HG02973 (cell line): Measurements from ENCODE around the gene TLCD1.

Experiments
- ATAC-seq: cut with Tn5 transposase; IDR thresholded peaks from one replicate; pipeline ENCODE4 v1.9.1; 2021; ENCODE audit warnings: moderate library complexity; ENCODE audit not compliant: unreplicated experiment

TLCD1 gene

DNA sequence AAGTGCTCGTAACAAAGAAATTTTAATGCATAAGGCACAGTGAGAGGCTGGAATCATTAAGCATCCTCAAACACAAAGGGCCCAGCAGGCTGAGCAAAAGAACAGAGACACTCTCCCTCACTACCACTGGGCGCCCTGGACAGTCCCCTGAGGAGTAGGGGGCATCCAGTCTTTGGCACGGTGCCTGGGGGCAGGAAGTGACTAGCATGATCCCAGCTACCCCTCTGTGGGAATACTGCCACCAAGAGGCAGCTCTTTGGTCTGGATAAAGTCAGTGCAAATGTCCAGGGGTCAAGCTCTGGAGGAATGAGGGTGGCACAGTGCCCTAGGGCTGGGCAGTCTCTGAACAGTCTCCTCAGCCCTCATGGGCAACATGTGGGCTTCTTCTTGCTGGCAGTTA lies 11.8 kb downstream of the TLCD1 start:
- ATAC-seq, result no peak

DNA sequence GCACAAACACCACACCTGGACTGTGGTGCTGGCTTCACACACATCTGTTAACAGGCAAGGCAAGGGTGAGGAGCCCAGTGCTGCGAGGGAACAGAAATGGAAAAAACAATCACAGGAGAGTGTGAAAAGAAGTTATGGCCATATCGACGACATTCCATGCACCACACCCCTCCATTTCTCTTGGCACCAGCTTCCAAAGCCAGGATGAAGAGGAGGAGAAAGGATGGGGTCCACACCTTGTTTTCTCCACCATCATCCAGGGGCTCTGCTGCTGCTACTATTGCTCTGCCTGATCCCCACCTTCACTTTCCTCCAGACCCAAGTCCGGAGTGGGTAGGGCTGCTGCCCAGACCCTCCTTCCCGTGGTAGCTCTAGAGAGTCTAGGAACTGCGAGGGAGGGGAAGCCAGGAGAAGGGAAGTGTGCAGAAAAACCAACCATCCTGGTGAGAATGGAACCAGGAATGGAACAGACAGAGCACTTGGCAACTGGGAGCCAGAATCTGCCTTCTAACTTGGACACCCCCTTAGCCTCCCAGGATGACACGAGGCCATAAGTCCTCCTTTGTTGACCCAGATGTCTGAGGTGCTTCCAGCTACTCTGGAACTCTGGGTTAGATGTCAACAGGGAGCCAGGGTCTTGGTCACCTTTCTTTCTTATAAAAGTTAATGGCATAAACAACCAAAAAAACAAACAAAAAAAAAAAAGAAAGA lies 13.2 kb downstream of the TLCD1 start:
- ATAC-seq, result no peak

GRCh38 chr17:28712032-28712704 lies 13.9 kb downstream of the TLCD1 start:
- ATAC-seq, result peak; percentile 34

- ATAC-seq, result peak; percentile 23
Observed at GRCh38 chr17:28711723-28712031, 14.4 kb downstream of the TLCD1 start, which contains the start of gene PROCA1. TSS of gene PROCA1 (minus strand) at chr17:28711888. CDS start at chr17:28711660, 228 bp downstream.

DNA sequence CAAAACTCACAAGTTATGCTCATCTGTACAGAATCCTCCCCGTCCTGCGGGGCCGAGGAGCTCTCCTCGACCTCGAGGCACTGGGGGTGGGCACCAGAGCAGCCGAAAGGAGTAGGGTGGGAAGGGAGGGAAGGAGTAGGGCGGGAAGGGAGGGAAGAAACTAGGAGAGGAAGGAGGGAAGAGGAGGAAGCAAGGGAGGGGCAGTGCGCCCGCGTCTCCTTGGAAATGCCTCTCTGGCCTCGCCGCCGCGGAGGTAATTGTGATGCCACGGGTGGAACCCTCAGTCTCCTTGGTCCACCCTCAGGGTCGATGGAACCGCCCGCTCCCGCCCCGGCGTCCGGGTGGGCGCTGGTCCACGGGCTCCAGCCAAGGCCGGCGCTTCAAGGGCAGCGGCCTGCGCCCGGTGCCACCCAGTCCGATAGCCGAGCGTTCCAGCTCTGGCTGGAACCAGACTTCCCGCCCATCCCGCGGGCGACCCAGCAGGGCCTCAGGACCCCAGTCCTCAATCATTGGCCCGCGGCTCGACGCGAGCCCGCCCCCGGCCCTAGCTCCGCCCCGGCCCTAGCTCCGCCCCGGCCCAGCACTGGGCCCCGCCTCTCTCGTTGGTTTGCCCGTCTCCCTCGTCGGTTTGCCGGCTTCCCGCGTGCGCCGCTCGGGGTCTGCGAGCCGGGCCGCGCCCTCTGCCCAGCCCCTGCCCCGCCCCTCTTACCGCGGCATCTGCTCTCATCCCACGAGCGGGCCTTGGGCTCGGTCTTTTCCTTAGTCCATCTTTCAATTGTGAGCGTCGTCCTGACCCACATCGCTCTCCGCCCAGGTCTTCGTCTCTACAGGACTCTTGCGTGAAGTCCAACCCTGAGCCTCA lies 14.9 kb downstream of the TLCD1 start:
- peak; percentile 52 for ATAC-seq

DNA sequence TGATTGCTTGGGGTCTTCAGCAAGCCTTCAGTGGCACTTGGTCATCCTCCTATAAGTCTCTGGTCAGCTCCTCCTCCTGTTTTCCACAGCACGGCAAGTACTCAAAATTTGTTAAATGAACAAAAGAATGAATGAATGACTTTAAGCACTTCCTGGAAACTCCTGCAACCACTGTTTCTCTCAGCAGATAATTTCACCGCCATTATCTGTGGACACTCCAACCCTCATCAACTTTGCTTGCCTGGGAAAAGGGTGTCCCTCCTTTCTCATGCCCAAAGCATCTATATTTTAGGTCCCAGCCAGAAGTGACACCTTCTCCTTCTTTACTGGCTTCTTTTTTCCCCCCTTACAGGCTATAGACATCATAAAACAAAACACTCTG lies 18.7 kb downstream of the TLCD1 start:
- ATAC-seq, result no peak

DNA sequence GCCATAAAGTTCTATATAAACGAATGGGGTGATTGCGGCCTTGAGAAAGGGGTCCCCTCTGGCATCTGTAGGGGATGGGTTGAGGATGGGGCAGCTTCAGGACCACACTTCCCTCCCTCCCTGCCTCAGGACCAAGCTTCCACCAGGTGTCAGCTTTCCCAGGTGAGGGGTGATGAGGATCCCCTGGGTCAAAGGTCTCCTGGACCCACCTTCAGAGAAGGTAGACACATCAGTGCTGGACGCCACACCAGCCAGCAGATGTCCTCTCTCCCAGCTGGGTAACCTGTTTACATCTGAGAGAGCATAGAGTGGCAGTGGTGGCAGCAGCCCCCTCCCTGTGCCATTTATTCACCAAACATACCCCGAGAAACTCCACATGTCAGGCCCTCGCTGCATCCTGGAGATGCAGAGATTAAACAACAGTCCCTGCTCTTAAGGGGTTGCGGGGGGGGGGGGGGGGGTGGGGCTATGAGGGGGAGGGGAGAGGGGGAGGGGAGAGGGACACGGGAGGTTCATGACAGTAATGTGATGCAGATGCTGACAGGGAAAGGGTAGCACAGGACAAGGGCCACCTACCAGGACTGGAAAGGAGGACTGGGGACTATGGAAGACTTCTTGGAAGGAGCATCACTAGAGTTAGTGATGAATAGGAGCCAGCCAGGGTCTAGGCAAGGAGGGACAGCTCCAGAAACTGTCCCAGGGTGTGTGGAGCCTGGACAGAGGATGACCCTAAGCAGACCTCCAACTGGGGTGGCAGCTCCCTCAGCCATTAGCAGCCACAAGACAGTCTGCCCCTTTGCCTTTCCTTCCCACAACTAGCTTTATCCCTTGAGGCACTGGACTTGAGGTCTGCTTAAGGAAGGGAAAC lies 19.3 kb downstream of the TLCD1 start:
- no peak for ATAC-seq

DNA sequence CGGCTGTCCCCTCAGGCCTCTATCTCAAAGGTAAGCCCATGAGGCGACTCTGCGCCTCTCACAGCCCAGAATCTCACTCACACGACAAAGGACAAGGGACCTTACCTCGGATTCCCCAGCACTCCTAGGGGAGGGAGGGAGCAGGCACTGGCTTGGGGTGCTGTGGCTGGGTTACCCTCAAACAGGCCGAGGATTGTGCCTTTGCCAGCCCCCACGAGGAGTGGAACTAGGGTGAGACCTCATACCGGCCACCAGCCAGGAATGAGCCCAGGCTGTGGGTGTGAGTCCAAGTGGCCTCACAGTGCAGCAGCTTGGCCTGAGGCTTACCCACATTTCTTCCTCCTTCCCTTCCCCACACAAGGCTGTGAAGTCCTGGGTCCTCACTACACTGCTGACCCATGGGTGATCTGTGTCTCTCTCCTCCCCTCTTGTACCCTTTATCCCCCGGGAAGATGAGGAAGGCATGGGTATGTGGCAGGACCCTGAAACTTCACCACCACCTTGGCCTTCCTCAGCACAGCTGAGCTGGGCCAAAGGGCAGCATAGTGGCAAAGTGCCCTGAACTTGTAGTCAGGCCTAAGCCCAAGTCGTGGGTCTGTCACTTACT lies 20.2 kb downstream of the TLCD1 start:
- ATAC-seq, result no peak

GRCh38 chr17:28705074-28705659 lies 20.9 kb downstream of the TLCD1 start:
- ATAC-seq, result no peak

DNA sequence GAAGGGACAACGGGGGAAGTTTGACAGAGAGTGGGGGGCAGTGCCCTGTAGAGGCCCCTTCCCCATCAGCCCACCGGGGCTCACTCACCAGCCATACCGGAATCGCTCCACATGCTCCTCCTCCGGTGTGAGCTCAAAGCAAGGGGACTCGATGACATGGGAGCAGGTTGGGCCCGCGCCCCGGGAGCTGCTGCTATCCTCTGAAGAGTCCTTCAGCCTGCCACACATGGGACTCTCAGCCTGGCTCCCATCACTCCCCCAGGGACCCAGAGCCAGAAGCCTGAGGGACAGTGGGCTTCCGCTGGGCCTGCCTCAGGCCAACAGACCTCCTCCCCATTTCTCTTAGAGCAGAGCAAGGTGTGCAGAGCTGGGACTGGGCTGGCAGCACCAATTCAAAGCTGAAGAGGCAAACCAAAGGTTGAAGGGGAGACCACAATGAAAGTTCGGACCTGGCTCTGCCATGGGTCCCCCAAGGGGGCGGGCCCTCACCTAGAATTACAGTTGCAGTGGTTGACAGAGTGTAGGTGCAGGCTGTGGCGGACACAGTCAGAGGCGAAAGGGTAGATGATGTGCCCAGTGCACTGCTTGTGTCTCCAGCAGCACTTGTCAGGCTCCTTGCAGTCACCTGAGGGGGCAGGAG lies 21.7 kb downstream of the TLCD1 start:
- no peak for ATAC-seq

GRCh38 chr17:28703552-28704218 lies 22.3 kb downstream of the TLCD1 start:
- ATAC-seq, result no peak

- no peak for ATAC-seq
Observed at GRCh38 chr17:28702752-28703150, 23.3 kb downstream of the TLCD1 start.

DNA sequence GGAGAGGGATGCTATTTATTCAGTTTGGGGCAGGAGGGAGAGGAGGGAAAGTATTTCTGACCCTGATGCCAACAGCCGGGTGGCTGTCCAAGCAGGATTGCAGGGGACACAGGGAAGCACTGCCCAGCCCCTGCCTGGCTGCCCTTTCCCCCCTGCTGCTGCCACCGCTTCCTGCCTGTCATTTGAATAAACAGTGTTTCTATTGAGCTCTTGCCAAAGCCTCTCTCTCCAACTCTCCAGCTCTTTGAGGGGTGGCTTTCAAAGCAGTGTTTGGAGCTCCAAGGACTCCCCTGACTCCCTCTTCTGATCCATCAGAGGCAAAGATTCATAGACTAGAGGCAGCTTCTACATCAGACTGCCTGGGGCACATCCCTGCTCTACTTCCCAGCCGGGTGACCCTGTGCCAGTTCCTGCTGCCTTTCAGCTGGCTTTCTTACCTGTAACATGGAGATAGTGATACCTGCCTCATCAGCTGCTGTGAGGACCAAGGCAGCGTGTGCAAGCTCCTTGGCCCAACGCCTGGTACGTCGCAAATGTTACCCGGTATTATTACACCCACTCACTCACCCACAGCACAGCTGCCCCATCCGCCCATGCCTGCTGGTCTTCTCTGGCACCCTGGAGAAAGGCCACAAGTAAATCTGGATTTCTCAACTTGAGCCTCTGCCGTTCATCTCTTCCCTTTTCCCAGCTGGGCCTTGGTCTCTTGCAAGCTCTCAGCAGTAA lies 23.8 kb downstream of the TLCD1 start:
- no peak for ATAC-seq

DNA sequence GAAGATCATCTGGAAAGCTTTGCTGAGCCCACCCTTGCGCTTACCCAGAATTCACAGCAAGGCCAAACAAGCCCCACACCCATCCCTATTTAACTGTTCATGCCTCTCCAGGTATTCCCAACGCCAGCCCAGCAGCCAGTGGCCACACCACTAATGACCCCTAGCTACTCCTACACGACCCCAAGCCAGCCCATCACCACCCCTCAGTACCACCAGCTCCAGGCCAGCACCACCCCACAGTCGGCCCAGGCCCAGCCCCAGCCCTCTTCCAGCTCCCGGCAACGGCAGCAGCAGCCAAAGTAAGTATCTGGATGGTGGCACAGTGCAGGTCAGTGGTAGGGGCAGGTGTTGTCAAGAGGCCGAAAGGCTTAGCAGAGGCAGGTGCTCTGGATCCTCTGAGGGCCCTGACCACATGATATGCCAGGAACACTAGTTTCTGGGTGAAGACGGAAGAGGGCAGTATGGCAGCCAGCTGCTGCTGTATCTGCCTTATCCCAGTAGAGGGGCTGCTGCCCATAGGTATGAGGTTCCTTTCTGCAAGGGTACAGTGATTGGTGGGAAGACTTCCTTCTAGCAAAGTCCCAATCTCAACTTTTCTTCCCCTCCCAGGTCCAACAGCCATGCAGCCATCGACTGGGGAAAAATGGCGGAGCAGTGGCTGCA lies 25.1 kb downstream of the TLCD1 start:
- no peak for ATAC-seq

- ATAC-seq, result no peak
Observed at GRCh38 chr17:28700278-28700677, 25.8 kb downstream of the TLCD1 start.

GRCh38 chr17:28698253-28698941 lies 27.6 kb downstream of the TLCD1 start:
- ATAC-seq, result no peak

DNA sequence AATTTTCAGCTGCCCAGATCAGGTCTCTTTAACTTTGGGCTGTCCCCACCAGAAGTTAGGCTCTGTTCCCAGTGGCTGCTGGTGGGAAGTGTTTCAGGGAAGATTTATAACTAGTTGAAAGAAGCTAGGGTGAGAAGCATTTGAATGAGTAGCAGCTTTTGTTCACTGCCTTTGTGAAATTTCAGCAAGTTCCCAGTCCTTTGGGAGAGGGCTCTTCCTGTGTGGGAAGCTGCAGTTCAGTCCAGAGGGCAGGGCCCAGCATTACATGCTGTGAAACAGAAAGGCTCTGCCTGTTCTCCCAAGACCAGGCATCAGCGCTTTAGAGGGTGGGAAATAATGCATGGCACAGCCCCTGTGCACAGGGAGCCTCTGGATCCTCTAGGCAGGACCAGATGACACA lies 32.2 kb downstream of the TLCD1 start:
- ATAC-seq, result no peak
